OCI-LY7 (cell line): ENCODE measurements around the gene LPAR2.

Source experiments
- EZH2phosphoT487 ChIP-seq: fragments of 200-600 bp; sonication (generic); IDR thresholded peaks from 2 replicates; pipeline ENCODE4 v1.6.1; 2018; ENCODE audit warnings: low read depth, borderline replicate concordance, mild to moderate bottlenecking, mixed run types, antibody characterized with exemption, low read length, moderate library complexity, mixed read lengths
- TF ChIP-seq, protein P1 (sequence below): fragments of 200-600 bp; sonication (generic); conservative IDR thresholded peaks from 2 replicates; pipeline ENCODE4 v1.5.1; 2014; ENCODE audit warnings: mild to moderate bottlenecking, antibody characterized with exemption, low read length, moderate library complexity, mixed read lengths

DNA sequence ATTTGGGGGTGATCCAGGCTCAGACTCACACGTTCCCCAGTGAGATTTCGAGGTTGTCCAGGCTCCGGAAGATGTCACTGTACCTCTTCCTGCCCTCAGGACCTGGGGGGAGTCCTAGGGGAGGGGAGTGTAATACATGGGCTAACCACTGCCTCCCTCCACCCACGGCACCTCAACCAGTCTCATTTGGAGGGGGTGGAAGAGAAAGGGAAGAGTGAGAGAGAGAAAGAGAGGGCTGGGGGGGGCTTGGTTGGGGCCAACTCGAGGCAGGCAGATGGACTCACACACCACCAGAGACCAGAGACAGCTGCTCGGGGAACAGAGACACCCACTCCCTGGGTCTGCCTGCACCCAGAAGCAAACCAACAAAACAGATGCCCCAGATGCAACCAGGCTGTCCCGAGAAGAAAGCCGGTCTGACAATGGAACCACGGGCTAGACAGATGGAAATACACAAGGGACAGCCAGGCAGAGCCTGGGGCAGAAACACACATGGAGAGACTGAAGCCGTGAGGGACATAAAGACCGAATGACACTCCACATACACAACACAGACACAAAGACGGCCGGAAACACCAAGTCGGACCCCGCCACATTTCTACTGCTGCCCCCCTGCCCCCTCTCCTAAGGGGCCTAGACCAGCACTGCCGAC is 14.6 kb upstream of the LPAR2 start:
- TF ChIP-seq, protein P1, sequence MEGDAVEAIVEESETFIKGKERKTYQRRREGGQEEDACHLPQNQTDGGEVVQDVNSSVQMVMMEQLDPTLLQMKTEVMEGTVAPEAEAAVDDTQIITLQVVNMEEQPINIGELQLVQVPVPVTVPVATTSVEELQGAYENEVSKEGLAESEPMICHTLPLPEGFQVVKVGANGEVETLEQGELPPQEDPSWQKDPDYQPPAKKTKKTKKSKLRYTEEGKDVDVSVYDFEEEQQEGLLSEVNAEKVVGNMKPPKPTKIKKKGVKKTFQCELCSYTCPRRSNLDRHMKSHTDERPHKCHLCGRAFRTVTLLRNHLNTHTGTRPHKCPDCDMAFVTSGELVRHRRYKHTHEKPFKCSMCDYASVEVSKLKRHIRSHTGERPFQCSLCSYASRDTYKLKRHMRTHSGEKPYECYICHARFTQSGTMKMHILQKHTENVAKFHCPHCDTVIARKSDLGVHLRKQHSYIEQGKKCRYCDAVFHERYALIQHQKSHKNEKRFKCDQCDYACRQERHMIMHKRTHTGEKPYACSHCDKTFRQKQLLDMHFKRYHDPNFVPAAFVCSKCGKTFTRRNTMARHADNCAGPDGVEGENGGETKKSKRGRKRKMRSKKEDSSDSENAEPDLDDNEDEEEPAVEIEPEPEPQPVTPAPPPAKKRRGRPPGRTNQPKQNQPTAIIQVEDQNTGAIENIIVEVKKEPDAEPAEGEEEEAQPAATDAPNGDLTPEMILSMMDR = no peak
- TF ChIP-seq EZH2phosphoT487 = no peak
